SU-DHL-6 (cell line): Measurements from ENCODE around the gene TNFRSF18.

Source experiments
- H2AFZ ChIP-seq: fragments of 200-600 bp; sonication (generic); 2 replicates; pipeline ENCODE4 v1.6.1; 2014; ENCODE audit warnings: low read depth, mild to moderate bottlenecking, moderate library complexity, mixed read lengths, antibody characterized with exemption, low read length; ENCODE audit not compliant: severe bottlenecking
- H3F3A ChIP-seq: fragments of 200-600 bp; shearing (Covaris generic); 2 replicates; pipeline ENCODE4 v1.6.0; 2016; ENCODE audit warnings: antibody characterized with exemption, mild to moderate bottlenecking; ENCODE audit not compliant: insufficient read depth
- H3K27ac ChIP-seq: fragments of 200-600 bp; sonication (generic); 2 replicates; pipeline ENCODE4 v1.5.1; 2016; ENCODE audit warnings: low read depth, mild to moderate bottlenecking, low read length, moderate library complexity, mixed read lengths
- H3K27me3 ChIP-seq: fragments of 200-600 bp; sonication (generic), shearing (Covaris generic); 2 replicates; pipeline ENCODE4 v1.6.0; 2014; ENCODE audit warnings: mild to moderate bottlenecking, low read length
- H3K36me3 ChIP-seq: fragments of 200-600 bp; sonication (generic); 2 replicates; pipeline ENCODE4 v1.6.1; 2014; ENCODE audit warnings: mild to moderate bottlenecking, low read length, mixed read lengths
- H3K4me2 ChIP-seq: fragments of 300-600, 200-600 bp; shearing (Covaris generic), sonication (generic); 2 replicates; pipeline ENCODE4 v1.6.0; 2014; ENCODE audit warnings: low read length, low read depth, mild to moderate bottlenecking; ENCODE audit not compliant: poor library complexity, severe bottlenecking
- H3K4me3 ChIP-seq: fragments of 200-600 bp; sonication (generic); 2 replicates; pipeline ENCODE4 v1.5.1; 2014; ENCODE audit warnings: antibody characterized with exemption, low read length, mild to moderate bottlenecking, mixed read lengths; ENCODE audit not compliant: insufficient read depth, poor library complexity, severe bottlenecking
- H3K79me2 ChIP-seq: fragments of 200-600 bp; sonication (generic); 2 replicates; pipeline ENCODE4 v1.6.1; 2014; ENCODE audit warnings: mild to moderate bottlenecking, low read length, moderate library complexity; ENCODE audit not compliant: insufficient read depth
- H3K9ac ChIP-seq: fragments of 200-600 bp; sonication (generic); 2 replicates; pipeline ENCODE4 v1.7.0; 2014; ENCODE audit warnings: mild to moderate bottlenecking, low read length
- H3K9me2 ChIP-seq: fragments of 200-600 bp; sonication (generic); replicated peaks from 2 replicates; pipeline ENCODE4 v1.6.1; 2014; ENCODE audit warnings: low read length; ENCODE audit not compliant: insufficient read depth
- H3K9me3 ChIP-seq: fragments of 200-600 bp; sonication (generic); 2 replicates; pipeline ENCODE4 v1.6.1; 2014; ENCODE audit warnings: low read length, mixed read lengths; ENCODE audit not compliant: insufficient read depth
- H4K20me1 ChIP-seq: fragments of 200-600 bp; sonication (generic); 2 replicates; pipeline ENCODE4 v1.6.1; 2014; ENCODE audit warnings: low read depth, mild to moderate bottlenecking, antibody characterized with exemption, low read length, moderate library complexity, mixed read lengths
- EZH2phosphoT487 ChIP-seq: fragments of 200-600 bp; sonication (generic), shearing (Covaris generic); conservative IDR thresholded peaks from 2 replicates; pipeline ENCODE4 v1.6.1; 2018; ENCODE audit warnings: mild to moderate bottlenecking, antibody characterized with exemption, low read length, moderate library complexity, mixed read lengths
- TF ChIP-seq, protein P1 (sequence below): fragments of 200-600 bp; sonication (generic); IDR thresholded peaks from one replicate; pipeline ENCODE4 v1.5.1; 2017; ENCODE audit warnings: antibody characterized with exemption, mild to moderate bottlenecking, low read length, moderate library complexity; ENCODE audit not compliant: insufficient read depth, poor library complexity, severe bottlenecking

The TNFRSF18 gene

DNA sequence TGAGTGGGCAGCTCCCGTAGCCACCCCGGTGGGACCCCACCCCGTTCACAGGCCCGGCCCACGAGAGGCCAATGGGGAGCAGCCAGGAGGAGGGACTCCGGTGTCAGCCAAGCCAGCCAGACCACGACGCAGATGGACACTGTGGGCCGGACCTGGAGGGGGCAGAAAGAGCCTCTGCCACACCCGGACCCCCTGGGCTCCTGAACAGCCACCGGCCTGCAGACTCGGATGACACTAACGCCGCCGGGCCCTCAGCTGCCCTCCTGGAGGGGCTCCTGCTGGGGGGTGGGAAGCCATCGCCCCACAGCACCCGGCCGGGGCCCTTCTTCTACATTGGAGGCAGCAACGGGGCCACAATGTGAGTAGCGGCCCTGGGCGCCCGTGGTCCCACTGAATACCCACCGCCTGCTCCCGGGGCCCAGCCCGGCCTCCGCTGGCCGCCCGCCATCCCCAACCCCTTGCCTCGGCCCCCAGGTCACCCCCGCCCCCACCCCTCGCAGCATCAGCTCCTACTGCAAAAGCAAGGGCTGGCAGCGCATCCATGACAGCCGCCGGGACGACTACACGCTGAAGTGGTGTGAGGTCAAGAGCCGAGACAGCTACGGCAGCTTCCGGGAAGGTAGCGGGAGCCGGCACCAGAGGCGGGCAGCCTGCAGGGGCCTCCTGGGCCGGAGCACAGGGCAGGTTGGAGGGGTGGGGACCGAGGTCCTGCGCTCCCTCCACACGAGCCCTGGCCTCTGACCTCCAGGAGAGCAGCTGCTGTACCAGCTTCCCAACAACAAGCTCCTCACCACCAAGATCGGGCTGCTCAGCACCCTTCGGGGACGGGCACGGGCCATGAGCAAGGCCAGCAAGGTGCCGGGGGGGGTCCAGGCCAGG, 26.2 kb downstream of the TNFRSF18 start:
- Histone ChIP-seq H3K9me3 (0 out of 2 replicates have a peak, but pooled peaks cover 3% of the 10 kb centered on the region), H3K9ac (no peak overlapping the region), H3K27me3 (no peaks in the 10 kb centered on the region), H3K79me2 (no peaks in the 10 kb centered on the region), H3K9me2 (no peaks in the 10 kb centered on the region), H3K36me3 (no peaks in the 10 kb centered on the region), H2AFZ (no peak overlapping the region), H4K20me1 (no peaks in the 10 kb centered on the region), H3K4me2 (no peak overlapping the region), H3F3A (peaks cover 2% of the 10 kb centered on the region; the same call in 1 of the 2 replicates), H3K27ac (no peak overlapping the region), H3K4me3 (no peak overlapping the region)
- no peak for TF ChIP-seq EZH2phosphoT487
- TF ChIP-seq, protein P1, sequence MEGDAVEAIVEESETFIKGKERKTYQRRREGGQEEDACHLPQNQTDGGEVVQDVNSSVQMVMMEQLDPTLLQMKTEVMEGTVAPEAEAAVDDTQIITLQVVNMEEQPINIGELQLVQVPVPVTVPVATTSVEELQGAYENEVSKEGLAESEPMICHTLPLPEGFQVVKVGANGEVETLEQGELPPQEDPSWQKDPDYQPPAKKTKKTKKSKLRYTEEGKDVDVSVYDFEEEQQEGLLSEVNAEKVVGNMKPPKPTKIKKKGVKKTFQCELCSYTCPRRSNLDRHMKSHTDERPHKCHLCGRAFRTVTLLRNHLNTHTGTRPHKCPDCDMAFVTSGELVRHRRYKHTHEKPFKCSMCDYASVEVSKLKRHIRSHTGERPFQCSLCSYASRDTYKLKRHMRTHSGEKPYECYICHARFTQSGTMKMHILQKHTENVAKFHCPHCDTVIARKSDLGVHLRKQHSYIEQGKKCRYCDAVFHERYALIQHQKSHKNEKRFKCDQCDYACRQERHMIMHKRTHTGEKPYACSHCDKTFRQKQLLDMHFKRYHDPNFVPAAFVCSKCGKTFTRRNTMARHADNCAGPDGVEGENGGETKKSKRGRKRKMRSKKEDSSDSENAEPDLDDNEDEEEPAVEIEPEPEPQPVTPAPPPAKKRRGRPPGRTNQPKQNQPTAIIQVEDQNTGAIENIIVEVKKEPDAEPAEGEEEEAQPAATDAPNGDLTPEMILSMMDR, result no peak

DNA sequence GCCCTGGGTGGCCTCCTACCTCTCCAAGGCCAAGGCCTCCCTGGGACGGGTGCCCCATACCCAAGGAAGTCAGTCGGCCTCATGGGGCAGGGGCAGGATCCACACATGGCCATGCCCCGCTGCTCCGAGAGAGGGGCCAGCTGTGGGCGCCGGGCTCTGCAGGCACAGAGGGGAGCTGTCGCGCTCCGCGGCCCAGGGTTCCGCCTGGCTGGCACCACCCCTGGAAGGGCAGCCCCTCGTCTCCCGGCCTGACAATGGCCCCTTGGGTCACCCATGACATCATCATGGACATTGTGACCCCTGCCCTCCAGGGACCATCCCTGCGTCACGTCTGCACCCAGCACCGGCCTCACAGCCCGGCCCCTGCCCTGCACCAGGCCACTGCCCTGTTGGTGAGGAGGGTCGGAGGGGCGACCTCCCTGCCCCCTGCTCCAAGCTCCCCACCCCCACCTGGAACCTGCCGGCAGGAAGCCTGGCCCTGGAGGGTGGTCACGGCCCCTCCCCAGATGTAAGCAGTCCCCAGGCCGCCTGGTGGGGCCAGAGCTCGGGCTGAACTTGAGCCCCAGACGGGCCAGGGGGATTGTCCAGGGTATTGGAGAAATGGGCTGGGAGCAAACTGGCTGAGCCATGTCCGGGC, 26.9 kb downstream of the TNFRSF18 start:
- H3F3A ChIP-seq, result peaks cover 2% of the 10 kb centered on the region; the same call in 1 of the 2 replicates
- no peak overlapping the region for H2AFZ ChIP-seq
- H3K27ac ChIP-seq, result no peak overlapping the region
- no peak for TF ChIP-seq EZH2phosphoT487
- TF ChIP-seq, protein P1, result no peak
- no peaks in the 10 kb centered on the region for H3K36me3 ChIP-seq
- no peaks in the 10 kb centered on the region for H3K9me2 ChIP-seq
- no peaks in the 10 kb centered on the region for H3K27me3 ChIP-seq
- no peak overlapping the region for H3K4me3 ChIP-seq
- 0 out of 2 replicates have a peak, but pooled peaks cover 3% of the 10 kb centered on the region for H3K9me3 ChIP-seq
- no peaks in the 10 kb centered on the region for H3K79me2 ChIP-seq
- no peak overlapping the region for H3K9ac ChIP-seq
- no peaks in the 10 kb centered on the region for H4K20me1 ChIP-seq
- no peak overlapping the region for H3K4me2 ChIP-seq

DNA sequence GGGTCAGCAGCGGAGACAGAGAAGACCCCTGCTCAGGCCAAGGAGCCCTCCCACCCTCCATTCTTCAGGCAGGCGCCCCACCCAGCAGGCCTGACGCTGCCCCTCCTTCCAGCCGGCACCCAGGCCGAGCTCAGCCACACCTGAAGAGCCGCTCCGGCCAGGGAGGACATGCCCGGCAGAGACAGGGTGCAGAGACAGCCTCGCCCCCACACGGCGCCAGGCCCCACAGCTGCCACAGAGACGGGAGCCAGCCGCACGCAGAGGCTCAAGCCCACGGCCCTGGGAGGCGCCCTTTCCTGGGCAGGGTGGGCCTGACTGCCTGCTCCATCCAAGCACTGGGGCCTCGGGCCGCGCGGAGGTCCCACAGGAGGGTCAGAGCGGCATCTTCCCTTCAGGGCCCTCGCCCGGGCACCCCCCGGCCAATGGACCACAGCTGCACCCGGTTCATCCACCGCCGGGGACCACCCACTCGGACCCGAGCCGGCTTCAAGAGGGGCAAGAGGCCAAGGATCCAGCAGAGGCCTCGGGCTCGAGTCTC, 27.5 kb downstream of the TNFRSF18 start:
- Histone ChIP-seq H3K27ac (no peak overlapping the region), H3K4me2 (no peak overlapping the region)

More for the DNA sequence above, 27.5 kb downstream of the TNFRSF18 start:
- no peak overlapping the region for H3K9ac ChIP-seq
- 0 out of 2 replicates have a peak, but pooled peaks cover 3% of the 10 kb centered on the region for H3K9me3 ChIP-seq
- no peaks in the 10 kb centered on the region for H4K20me1 ChIP-seq
- H3K9me2 ChIP-seq, result no peaks in the 10 kb centered on the region
- H2AFZ ChIP-seq, result no peak overlapping the region
- TF ChIP-seq EZH2phosphoT487, result no peak
- TF ChIP-seq, protein P1, result no peak
- H3K79me2 ChIP-seq, result no peaks in the 10 kb centered on the region
- peaks cover 2% of the 10 kb centered on the region; the same call in 1 of the 2 replicates for H3F3A ChIP-seq
- H3K36me3 ChIP-seq, result no peaks in the 10 kb centered on the region
- no peaks in the 10 kb centered on the region for H3K27me3 ChIP-seq
- no peak overlapping the region for H3K4me3 ChIP-seq
